Raji (cell line): ENCODE measurements around the gene TMC5.

ENCODE experiments used
- POLR2A ChIP-seq: IDR thresholded peaks from 2 replicates; pipeline ENCODE4 v1.6.1; 2011; ENCODE audit warnings: low read depth, low read length, control low read depth; ENCODE audit not compliant: insufficient read depth

TMC5 gene

GRCh38 chr16:19528666-19529065, 111.0 kb downstream of the TMC5 start:
- no peak for TF ChIP-seq POLR2A

GRCh38 chr16:19532601-19533000, 114.9 kb downstream of the TMC5 start:
- TF ChIP-seq POLR2A = no peak

- no peak for TF ChIP-seq POLR2A
These were observed 122.7 kb downstream of the TMC5 start for GRCh38 chr16:19540241-19540970.

GRCh38 chr16:19542138-19542821, 124.6 kb downstream of the TMC5 start:
- TF ChIP-seq POLR2A = no peak

- TF ChIP-seq POLR2A = no peak
These were observed 130.5 kb downstream of the TMC5 start for GRCh38 chr16:19548144-19548543.
